Measurements from ENCODE around the gene CREB5. TPM values are rescaled to one million over a fixed set of nuclear protein-coding genes. Genes with fewer than 3 reads are reported as not detected.
"Not testable (repeated sequence)": the region's sequence is repeated elsewhere in the genome, so short reads cannot be mapped to it uniquely, and the experiment has no call there.

The CREB5 gene
- total RNA-seq, 2 experiments from 2014 or later, result not detected

DNA sequence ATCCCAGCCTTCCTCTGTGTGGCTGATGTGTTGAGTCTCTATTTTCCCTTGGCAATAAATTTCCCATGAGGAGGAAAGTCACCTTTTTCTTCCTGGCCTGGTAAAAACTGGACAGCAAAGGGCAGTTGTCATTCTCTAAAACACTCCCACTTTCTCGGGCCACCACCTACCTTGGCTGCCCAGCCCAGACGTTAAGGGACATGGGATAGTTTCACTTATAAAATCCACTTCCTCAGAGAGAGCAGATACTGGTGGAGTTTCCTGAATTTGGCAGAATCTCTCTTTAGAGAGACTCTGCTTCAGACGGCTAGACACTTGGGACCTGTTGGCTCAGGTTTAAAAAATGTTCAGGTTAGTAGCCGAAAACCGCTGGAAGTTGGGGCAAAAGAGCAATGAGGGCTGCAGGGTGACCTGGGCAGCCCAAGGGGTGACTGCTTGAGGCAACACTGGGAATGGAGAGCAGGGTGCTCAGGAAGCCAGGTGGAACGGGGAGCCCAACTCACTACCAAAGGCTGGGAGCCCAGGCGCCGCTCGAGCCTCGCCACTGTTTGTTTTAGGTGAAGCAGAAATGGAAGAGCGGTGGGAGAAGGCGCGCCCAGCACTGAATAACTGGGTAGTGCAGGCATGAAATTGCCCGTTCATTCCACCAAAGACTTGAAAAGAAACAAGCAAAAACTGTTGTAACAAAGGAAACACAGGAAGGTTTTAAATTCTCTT, 359.7 kb downstream of the CREB5 start:
- H3K27ac Mint-ChIP-seq, result no peak overlapping the region
- ChIA-PET POLR2A (no interaction called here), CTCF (no interaction called here)
- no peak for ATAC-seq
- H3K27me3 Mint-ChIP-seq (ENCODE audit: low read depth), result peaks cover 4% of the 10 kb centered on the region
- H3K36me3 Mint-ChIP-seq (ENCODE audit: low read depth), result no peaks in the 10 kb centered on the region
- no peaks in the 10 kb centered on the region for H3K9me3 Mint-ChIP-seq (ENCODE audit: insufficient read depth)
- DNase-seq, result no peak
- H3K4me1 Mint-ChIP-seq (ENCODE audit: low read depth), result no peaks in the 10 kb centered on the region
- H3K4me3 Mint-ChIP-seq, result no peak overlapping the region

DNA sequence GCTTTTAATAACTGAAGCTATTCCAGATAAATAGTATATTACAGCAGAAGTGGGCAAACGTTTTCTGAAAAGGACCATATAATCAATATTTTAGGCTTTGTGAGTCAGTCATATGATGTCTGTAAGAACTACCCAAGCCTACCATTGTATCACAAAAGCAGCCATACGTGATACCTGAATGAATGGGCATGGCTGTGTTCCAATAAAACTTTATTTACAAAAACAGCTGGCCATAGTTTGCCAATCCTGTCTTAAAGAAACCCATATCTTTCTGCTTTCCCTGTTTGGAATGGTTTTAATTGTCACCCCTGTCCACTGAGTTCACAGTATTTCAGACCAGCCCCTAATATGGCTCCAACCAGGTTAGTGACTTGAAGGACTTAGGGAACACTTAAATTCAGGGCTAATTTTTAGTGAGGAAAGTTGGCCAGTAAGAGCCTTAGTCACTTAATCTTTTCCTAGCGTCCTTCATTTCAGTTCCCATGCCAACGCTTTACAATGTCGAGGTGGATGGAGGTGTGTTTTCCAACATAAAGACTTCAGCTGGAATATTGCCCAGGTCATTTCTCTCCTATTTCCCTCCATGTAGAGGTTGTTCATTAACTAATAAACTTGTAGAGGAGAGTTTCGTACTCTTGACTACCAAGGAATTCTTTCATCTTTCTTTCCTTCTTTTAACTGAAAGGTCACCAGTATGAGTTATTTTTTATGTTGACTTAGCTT, 361.3 kb downstream of the CREB5 start:
- Mint-ChIP-seq H3K27me3 (ENCODE audit: low read depth) (peaks cover 4% of the 10 kb centered on the region), H3K27ac (no peak overlapping the region), H3K4me3 (no peak overlapping the region), H3K36me3 (ENCODE audit: low read depth) (no peaks in the 10 kb centered on the region), H3K4me1 (ENCODE audit: low read depth) (no peaks in the 10 kb centered on the region), H3K9me3 (ENCODE audit: insufficient read depth) (no peaks in the 10 kb centered on the region)
- DNase-seq (no peak), ATAC-seq (no peak)
- POLR2A ChIA-PET, result no interaction called here
- CTCF ChIA-PET, result no interaction called here

DNA sequence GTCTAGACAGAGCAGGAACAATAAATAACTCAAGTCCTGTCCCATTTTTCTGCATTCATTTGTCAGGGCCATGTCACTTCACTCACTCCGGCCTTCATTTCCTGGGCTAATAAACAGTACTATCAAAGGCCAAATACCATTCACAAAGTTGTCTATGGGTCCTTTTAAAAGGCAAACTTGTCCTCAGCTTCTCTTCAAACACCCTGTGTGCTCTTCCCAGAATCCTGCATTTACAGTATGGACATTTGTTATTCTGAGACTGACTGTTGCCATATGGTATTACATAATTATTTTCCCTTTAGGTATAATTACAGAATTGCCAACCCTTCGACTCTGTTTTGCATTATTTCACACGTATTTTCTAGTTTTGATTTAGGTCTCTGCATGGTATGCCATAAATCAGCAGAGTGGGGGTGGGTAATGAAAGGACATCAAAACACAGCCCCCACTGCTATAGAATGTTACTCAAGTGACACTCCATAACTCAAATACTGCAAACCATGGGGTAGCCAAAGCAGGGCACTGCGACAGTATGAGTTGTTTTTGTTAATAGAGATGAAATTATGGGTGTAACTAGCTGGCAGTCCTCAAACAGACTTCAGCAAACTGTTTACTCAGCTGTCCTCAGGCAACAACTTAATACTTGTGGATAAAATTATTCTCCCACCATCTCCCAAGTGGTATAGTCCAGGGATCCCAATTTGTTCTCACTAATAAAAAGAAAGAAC, 362.1 kb downstream of the CREB5 start:
- ChIA-PET CTCF (no interaction called here), POLR2A (no interaction called here)
- Mint-ChIP-seq H3K27ac (no peak overlapping the region), H3K9me3 (ENCODE audit: insufficient read depth) (no peaks in the 10 kb centered on the region), H3K36me3 (ENCODE audit: low read depth) (no peaks in the 10 kb centered on the region), H3K4me1 (ENCODE audit: low read depth) (no peaks in the 10 kb centered on the region), H3K4me3 (no peak overlapping the region), H3K27me3 (ENCODE audit: low read depth) (peaks cover 4% of the 10 kb centered on the region)
- no peak for ATAC-seq
- no peak for DNase-seq

DNA sequence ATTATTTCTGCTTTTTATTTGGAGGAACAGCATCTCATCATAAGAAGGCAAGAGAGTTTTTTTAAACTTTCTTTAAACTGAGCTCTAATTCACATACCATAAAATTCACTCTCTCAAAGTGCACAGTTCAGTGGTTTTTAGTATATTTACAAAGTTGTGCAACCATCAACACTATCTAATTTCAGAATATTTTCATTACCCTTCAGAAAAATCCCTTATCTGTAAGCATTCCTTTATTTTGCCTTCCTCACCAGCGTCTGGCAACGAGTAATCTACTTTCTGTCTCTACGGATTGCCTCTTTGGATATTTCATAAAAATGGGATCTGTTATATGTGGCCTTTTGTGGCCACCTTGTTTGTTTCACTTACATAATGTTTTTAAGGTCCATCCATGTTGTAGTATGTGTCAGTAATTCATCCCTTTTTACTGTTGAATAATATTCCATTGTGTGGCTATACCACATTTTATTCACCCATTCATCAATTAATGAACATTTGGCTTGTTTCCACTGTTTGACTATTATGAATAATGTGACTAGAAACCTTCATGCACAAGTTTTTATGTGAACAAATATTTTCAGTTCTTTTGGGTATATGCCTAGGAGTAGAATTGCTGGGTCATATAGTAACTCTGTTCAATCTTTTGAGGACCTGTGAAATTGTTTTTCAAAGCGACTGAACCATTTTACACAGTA, 364.3 kb downstream of the CREB5 start:
- ChIA-PET CTCF (no interaction called here), POLR2A (interaction anchor here (0.5 kb wide), 1 partner anchor 23 kb away, joined by 4 read pairs; no protein-coding TSS in a partner anchor)
- peaks cover 4% of the 10 kb centered on the region for H3K27me3 Mint-ChIP-seq (ENCODE audit: low read depth)
- no peak for ATAC-seq
- no peaks in the 10 kb centered on the region for H3K4me1 Mint-ChIP-seq (ENCODE audit: low read depth)
- no peak for DNase-seq
- no peaks in the 10 kb centered on the region for H3K9me3 Mint-ChIP-seq (ENCODE audit: insufficient read depth)
- no peaks in the 10 kb centered on the region for H3K36me3 Mint-ChIP-seq (ENCODE audit: low read depth)
- H3K27ac Mint-ChIP-seq, result no peak overlapping the region
- H3K4me3 Mint-ChIP-seq, result no peak overlapping the region

DNA sequence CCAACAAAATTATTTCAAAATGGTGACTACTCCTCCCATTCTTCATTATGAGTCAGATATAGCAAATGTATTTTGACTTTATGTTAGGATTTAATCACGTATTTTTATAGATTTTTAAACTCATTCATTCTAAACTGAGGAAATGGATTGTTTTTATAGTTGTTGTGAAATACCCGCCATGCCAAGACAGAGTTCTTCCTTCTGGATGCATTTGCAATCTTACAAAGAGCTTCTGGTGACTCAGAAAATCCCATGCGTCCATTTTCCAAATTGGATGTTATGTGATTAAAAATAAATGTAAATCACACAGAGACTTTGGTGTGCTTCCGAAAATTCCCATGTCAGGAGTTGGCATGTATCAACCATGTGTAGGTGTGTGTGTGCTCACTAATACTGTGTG, 366.5 kb downstream of the CREB5 start:
- ChIA-PET CTCF (no interaction called here), POLR2A (no interaction called here)
- Mint-ChIP-seq H3K4me1 (ENCODE audit: low read depth) (no peaks in the 10 kb centered on the region), H3K36me3 (ENCODE audit: low read depth) (no peaks in the 10 kb centered on the region), H3K4me3 (no peak overlapping the region), H3K9me3 (ENCODE audit: insufficient read depth) (no peaks in the 10 kb centered on the region), H3K27me3 (ENCODE audit: low read depth) (no peaks in the 10 kb centered on the region), H3K27ac (no peak overlapping the region)
- DNase-seq (no peak), ATAC-seq (no peak)

DNA sequence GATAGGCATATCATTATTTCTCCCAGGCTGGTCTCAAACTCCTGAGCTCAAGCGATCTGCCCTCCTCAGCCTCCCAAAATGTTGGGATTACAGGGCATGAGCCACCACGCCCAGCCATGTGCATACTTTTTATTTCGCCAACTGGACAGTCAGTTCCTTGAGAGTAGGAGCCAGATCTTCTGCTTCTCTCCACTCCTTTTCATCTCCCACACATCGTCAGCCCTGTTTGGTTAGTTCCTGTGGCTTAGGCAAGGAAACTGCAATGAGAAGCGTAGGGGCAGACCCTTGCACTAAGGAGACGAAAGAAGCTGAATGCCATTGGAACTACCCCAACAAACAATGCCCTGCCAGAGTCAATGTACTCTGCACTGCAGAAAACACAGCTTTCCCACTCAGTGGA, 367.6 kb downstream of the CREB5 start:
- no peaks in the 10 kb centered on the region for H3K27me3 Mint-ChIP-seq (ENCODE audit: low read depth)
- H3K27ac Mint-ChIP-seq, result no peak overlapping the region
- H3K36me3 Mint-ChIP-seq (ENCODE audit: low read depth), result no peaks in the 10 kb centered on the region
- ChIA-PET POLR2A (no interaction called here), CTCF (no interaction called here)
- H3K9me3 Mint-ChIP-seq (ENCODE audit: insufficient read depth), result no peaks in the 10 kb centered on the region
- ATAC-seq (no peak), DNase-seq (no peak)
- no peak overlapping the region for H3K4me3 Mint-ChIP-seq
- H3K4me1 Mint-ChIP-seq (ENCODE audit: low read depth), result no peaks in the 10 kb centered on the region

DNA sequence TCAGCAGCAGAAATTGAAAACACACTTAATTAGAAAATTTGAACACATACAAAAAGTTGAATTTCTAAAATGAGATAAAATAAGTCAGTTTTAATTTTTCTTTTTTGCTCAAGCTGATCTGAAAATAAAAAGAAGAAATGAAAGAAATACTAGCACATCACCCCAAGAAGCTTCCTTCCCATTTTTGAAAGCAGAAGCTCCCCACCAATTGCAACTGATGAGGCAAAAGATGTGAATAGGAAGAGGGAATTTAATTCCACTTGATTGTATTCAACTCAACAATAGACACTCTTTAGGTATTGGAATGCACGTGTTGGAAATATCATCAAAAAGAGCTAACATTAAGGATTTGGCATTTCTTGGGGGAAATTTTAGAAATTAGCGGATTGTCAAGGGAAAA, 370.0 kb downstream of the CREB5 start:
- POLR2A ChIA-PET, result no interaction called here

DNA sequence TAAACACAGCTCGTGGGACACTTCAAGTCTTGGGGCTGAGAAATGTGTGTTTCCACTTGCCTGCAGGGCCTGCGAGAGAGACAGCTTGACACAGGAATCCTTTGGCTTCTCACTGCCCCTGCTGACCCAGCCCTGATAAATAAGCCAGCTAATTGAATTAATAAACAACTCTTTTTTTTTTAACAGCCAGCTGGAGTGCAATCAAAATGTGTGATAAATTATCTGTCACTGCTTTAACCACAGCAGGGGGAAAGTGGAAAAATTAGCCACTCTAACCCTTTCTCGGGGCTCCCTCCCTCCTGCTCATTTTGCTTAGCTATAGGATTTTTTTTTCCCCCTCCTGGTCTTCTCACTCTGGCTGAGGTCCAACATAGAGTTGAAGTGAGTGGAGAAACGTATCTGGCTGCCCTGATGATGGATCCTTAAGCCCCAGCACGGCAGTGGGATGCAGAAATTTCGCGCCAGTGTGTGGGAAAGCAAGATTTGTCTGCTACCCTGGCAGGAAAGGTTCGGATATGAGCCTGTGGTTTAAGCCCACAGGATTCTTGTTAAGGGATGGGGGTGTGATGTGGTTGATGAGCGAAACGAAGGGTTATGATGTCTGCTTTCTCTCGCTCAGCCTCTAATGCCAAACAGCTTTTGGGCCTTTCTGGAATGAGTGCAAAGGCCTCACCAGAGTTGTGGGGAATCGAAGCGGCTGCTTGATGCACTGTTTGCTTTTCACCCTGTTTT, 372.0 kb downstream of the CREB5 start:
- DNase-seq, result no peak
- no peaks in the 10 kb centered on the region for H3K4me1 Mint-ChIP-seq (ENCODE audit: low read depth)
- POLR2A ChIA-PET, result no interaction called here
- no peaks in the 10 kb centered on the region for H3K36me3 Mint-ChIP-seq (ENCODE audit: low read depth)
- H3K27ac Mint-ChIP-seq, result no peak overlapping the region
- H3K27me3 Mint-ChIP-seq (ENCODE audit: low read depth), result no peaks in the 10 kb centered on the region
- CTCF ChIA-PET, result no interaction called here
- H3K9me3 Mint-ChIP-seq (ENCODE audit: insufficient read depth), result no peaks in the 10 kb centered on the region
- H3K4me3 Mint-ChIP-seq, result no peak overlapping the region
- ATAC-seq, result no peak

More for the DNA sequence above, 370.0 kb downstream of the CREB5 start:
- no peaks in the 10 kb centered on the region for H3K9me3 Mint-ChIP-seq (ENCODE audit: insufficient read depth)
- no peaks in the 10 kb centered on the region for H3K27me3 Mint-ChIP-seq (ENCODE audit: low read depth)
- H3K4me3 Mint-ChIP-seq, result no peak overlapping the region
- no peaks in the 10 kb centered on the region for H3K4me1 Mint-ChIP-seq (ENCODE audit: low read depth)
- H3K36me3 Mint-ChIP-seq (ENCODE audit: low read depth), result no peaks in the 10 kb centered on the region
- CTCF ChIA-PET, result no interaction called here
- DNase-seq (no peak), ATAC-seq (no peak)
- H3K27ac Mint-ChIP-seq, result no peak overlapping the region

DNA sequence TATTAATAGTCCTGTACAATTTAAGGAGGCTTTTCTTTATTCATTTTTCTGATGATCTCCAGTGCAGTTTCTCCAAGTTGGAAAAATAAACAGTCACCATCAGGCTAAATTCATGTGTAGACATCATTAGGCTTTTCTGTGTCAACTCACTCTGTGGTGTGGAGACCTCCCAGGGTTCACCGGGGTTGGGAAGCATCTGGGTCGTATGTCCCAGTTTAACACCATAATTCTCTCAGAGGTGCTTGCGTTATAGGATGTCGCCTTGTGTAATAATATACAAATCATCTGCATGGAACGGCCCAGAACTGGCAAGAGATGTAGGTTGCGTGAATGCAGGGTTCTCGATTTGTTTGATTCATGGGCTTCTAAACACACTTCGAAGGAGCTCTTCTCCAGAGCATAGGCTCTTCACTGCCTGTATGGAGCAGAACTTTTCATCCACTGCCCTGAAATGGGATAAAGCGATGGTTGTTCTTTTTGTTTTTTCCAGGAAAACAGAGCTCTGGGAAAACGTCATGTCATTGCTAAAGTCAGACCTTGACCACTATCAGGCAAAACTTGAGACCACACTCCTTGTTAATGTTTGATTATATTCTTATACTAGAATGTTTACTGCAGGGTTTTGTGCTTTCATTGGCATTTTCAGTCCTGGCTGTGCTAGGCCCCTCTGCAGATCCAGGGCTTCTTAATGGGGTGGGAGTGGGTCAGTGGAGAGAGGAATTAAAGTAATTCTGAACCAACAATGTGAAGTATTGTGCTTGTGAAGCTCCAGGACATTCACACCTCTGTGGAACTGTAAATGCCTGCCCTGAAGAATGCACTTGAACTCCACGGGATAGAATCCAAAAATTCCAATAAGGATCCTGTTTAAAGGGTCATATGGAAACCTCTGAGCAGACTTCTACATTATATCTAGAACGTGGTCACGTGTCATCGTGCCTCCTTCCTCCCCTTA, 373.0 kb downstream of the CREB5 start:
- Mint-ChIP-seq H3K27me3 (ENCODE audit: low read depth) (no peaks in the 10 kb centered on the region), H3K4me3 (no peak overlapping the region), H3K4me1 (ENCODE audit: low read depth) (no peaks in the 10 kb centered on the region), H3K27ac (no peak overlapping the region), H3K9me3 (ENCODE audit: insufficient read depth) (no peaks in the 10 kb centered on the region), H3K36me3 (ENCODE audit: low read depth) (no peaks in the 10 kb centered on the region)
- CTCF ChIA-PET, result no interaction called here
- DNase-seq (no peak), ATAC-seq (no peak)
- POLR2A ChIA-PET, result no interaction called here

DNA sequence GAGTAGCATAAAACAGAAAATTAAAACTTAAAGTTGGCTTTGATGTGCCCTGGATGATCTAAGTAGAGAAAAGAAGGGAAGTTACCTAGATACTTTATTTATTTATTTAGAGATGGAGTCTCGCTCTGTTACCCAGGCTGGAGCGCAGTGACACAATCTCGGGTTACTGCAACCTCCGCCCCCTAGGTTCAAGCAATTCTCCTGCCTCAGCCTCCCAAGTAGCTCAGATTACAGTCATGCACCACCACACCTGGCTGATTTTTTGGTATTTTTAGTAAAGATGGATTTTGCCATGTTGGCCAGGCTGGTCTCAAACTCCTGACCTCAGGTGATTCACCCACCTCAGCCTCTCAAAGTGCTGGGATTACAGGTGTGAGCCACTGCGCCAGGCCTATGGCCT, 373.8 kb downstream of the CREB5 start:
- H3K4me1 Mint-ChIP-seq (ENCODE audit: low read depth); POLR2A ChIA-PET; CTCF ChIA-PET; H3K36me3 Mint-ChIP-seq (ENCODE audit: low read depth); ATAC-seq; H3K27me3 Mint-ChIP-seq (ENCODE audit: low read depth); H3K9me3 Mint-ChIP-seq (ENCODE audit: insufficient read depth); H3K27ac Mint-ChIP-seq; H3K4me3 Mint-ChIP-seq; DNase-seq: not testable (repeated sequence)

DNA sequence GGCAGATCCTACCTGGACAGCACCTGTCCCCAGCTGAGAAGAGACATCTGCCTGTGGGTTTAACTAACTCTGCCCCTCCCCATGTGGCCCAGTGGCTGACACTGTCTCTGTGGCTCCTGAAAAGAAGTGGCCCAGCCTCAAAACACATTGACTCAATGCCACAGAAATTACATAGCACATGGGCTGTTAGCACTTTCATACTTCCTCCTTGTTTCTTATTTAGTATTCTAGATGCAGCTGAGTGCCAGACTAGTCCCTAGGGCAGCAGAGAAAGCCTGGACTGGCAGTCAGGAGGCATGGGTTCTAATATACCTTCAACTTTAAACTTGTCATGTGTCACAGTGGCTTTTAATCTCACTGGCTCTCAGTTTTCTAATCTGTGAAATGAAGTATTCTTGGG, 374.8 kb downstream of the CREB5 start:
- no peak for DNase-seq
- ChIA-PET POLR2A (no interaction called here), CTCF (no interaction called here)
- H3K4me1 Mint-ChIP-seq (ENCODE audit: low read depth), result no peaks in the 10 kb centered on the region
- no peaks in the 10 kb centered on the region for H3K36me3 Mint-ChIP-seq (ENCODE audit: low read depth)
- no peak overlapping the region for H3K27ac Mint-ChIP-seq
- H3K4me3 Mint-ChIP-seq, result no peak overlapping the region
- no peaks in the 10 kb centered on the region for H3K27me3 Mint-ChIP-seq (ENCODE audit: low read depth)
- no peaks in the 10 kb centered on the region for H3K9me3 Mint-ChIP-seq (ENCODE audit: insufficient read depth)
- no peak for ATAC-seq
